22Rv1 (cell line): ENCODE measurements around the gene ARL6IP5.
A peak's percentile ranks its signal among the peaks of the same experiment; 100 is the strongest.

Source experiments
- H3K27ac ChIP-seq: fragments of 450-650 bp; 2 replicates; pipeline ENCODE4 v1.5.1; 2017
- CTCF ChIP-seq: fragments of 450-650 bp; IDR thresholded peaks from 2 replicates; pipeline ENCODE4 v1.5.1; 2017; ENCODE audit warnings: mild to moderate bottlenecking
- ZFX ChIP-seq: fragments of 450-650 bp; IDR thresholded peaks from 2 replicates; pipeline ENCODE4 v1.6.1; 2017; ENCODE audit warnings: antibody characterized with exemption, borderline replicate concordance

ARL6IP5 gene

GRCh38 chr3:69116897-69117296 is 32.2 kb downstream of the ARL6IP5 start:
- TF ChIP-seq ZFX (no peak), CTCF (no peak)
- H3K27ac ChIP-seq: no peak overlapping the region

GRCh38 chr3:69118555-69118954 is 33.8 kb downstream of the ARL6IP5 start:
- H3K27ac ChIP-seq: no peak overlapping the region
- TF ChIP-seq CTCF: no peak

- TF ChIP-seq ZFX: no peak
- TF ChIP-seq CTCF: no peak
- H3K27ac ChIP-seq: no peak overlapping the region
These were observed 34.4 kb downstream of the ARL6IP5 start for GRCh38 chr3:69119138-69119537.

- TF ChIP-seq CTCF: no peak
- no peak for TF ChIP-seq ZFX
- H3K27ac ChIP-seq: no peak overlapping the region
These were observed 34.9 kb downstream of the ARL6IP5 start for GRCh38 chr3:69119681-69120080.

- TF ChIP-seq CTCF: peak; percentile 92
- TF ChIP-seq ZFX: no peak
These were observed 36.2 kb downstream of the ARL6IP5 start for GRCh38 chr3:69120879-69121464.

GRCh38 chr3:69121513-69121912 is 36.8 kb downstream of the ARL6IP5 start:
- TF ChIP-seq CTCF (no peak), ZFX (no peak)
- H3K27ac ChIP-seq: no peak overlapping the region

More at GRCh38 chr3:69120879-69121464, 36.2 kb downstream of the ARL6IP5 start:
- H3K27ac ChIP-seq: no peak overlapping the region

GRCh38 chr3:69121950-69122349 is 37.2 kb downstream of the ARL6IP5 start:
- TF ChIP-seq ZFX: no peak
- no peak for TF ChIP-seq CTCF
- H3K27ac ChIP-seq: no peak overlapping the region
